Measurements from ENCODE around the gene CARMIL3. TPM values are rescaled to one million over a fixed set of nuclear protein-coding genes. Genes with fewer than 3 reads are reported as not detected.

CARMIL3 gene
- polyA plus RNA-seq, 1 donor from 2014 or later: 43.6 TPM

- Histone ChIP-seq H3K27me3 (ENCODE audit: insufficient read depth, low read depth, low read length) (no peaks in the 10 kb centered on the region), H3K9ac (ENCODE audit: low read length) (no peak overlapping the region), H2AFZ (ENCODE audit: low read depth, low read length) (no peak overlapping the region), H4K20me1 (ENCODE audit: insufficient read depth) (no peaks in the 10 kb centered on the region), H3K4me3 (ENCODE audit: low read length) (no peak overlapping the region), H3K36me3 (ENCODE audit: insufficient read depth, low read length) (no peaks in the 10 kb centered on the region), H3K79me2 (replicated peaks; ENCODE audit: insufficient read depth, low read length) (no peaks in the 10 kb centered on the region), H3K4me2 (ENCODE audit: low read length) (no peak overlapping the region), H3K27ac (ENCODE audit: low read length) (no peak overlapping the region), H3F3A (ENCODE audit: insufficient read depth, low read length, poor library complexity, severe bottlenecking) (no peaks in the 10 kb centered on the region), H3K9me3 (ENCODE audit: low read length) (no peaks in the 10 kb centered on the region), H3K9me2 (ENCODE audit: insufficient read depth, low read length) (no peaks in the 10 kb centered on the region)
- TF ChIP-seq POLR2AphosphoS5 (IDR thresholded peaks at IDR 0.05) (no peak), MXI1 (conservative IDR thresholded peaks at IDR 0.05; ENCODE audit: poor library complexity, severe bottlenecking) (no peak), SMC3 (conservative IDR thresholded peaks at IDR 0.05; ENCODE audit: poor library complexity) (no peak), EP300 (conservative IDR thresholded peaks at IDR 0.05; ENCODE audit: poor library complexity, severe bottlenecking) (no peak), REST (IDR thresholded peaks at IDR 0.05; ENCODE audit: borderline replicate concordance) (no peak), EZH2 (IDR thresholded peaks at IDR 0.05; ENCODE audit: borderline replicate concordance, insufficient read depth, low read length, poor library complexity, severe bottlenecking) (no peak), CTCF (IDR thresholded peaks at IDR 0.05; ENCODE audit: poor library complexity, severe bottlenecking) (no peak), RAD21 (conservative IDR thresholded peaks at IDR 0.05) (no peak), TAF1 (IDR thresholded peaks at IDR 0.05; ENCODE audit: low read depth) (no peak)
Measured at GRCh38 chr14:24067133-24068082, 15.6 kb downstream of the CARMIL3 start.

GRCh38 chr14:24068711-24069410 is 17.1 kb downstream of the CARMIL3 start:
- H3K9me2 ChIP-seq (ENCODE audit: insufficient read depth, low read length): no peaks in the 10 kb centered on the region
- H2AFZ ChIP-seq (ENCODE audit: low read depth, low read length): no peak overlapping the region
- H3K27ac ChIP-seq (ENCODE audit: low read length): no peak overlapping the region

More at GRCh38 chr14:24068711-24069410, 17.1 kb downstream of the CARMIL3 start:
- H3K79me2 ChIP-seq (replicated peaks; ENCODE audit: insufficient read depth, low read length): no peaks in the 10 kb centered on the region
- no peaks in the 10 kb centered on the region for H3F3A ChIP-seq (ENCODE audit: insufficient read depth, low read length, poor library complexity, severe bottlenecking)
- TF ChIP-seq SMC3 (conservative IDR thresholded peaks at IDR 0.05; ENCODE audit: poor library complexity) (no peak), CTCF (IDR thresholded peaks at IDR 0.05; ENCODE audit: poor library complexity, severe bottlenecking) (no peak), REST (IDR thresholded peaks at IDR 0.05; ENCODE audit: borderline replicate concordance) (no peak), POLR2AphosphoS5 (IDR thresholded peaks at IDR 0.05) (no peak), RAD21 (conservative IDR thresholded peaks at IDR 0.05) (no peak), EZH2 (IDR thresholded peaks at IDR 0.05; ENCODE audit: borderline replicate concordance, insufficient read depth, low read length, poor library complexity, severe bottlenecking) (no peak), EP300 (conservative IDR thresholded peaks at IDR 0.05; ENCODE audit: poor library complexity, severe bottlenecking) (no peak), MXI1 (conservative IDR thresholded peaks at IDR 0.05; ENCODE audit: poor library complexity, severe bottlenecking) (no peak), TAF1 (IDR thresholded peaks at IDR 0.05; ENCODE audit: low read depth) (no peak)
- H4K20me1 ChIP-seq (ENCODE audit: insufficient read depth): no peaks in the 10 kb centered on the region
- no peak overlapping the region for H3K4me2 ChIP-seq (ENCODE audit: low read length)
- no peaks in the 10 kb centered on the region for H3K36me3 ChIP-seq (ENCODE audit: insufficient read depth, low read length)
- no peaks in the 10 kb centered on the region for H3K27me3 ChIP-seq (ENCODE audit: insufficient read depth, low read depth, low read length)
- no peaks in the 10 kb centered on the region for H3K9me3 ChIP-seq (ENCODE audit: low read length)
- H3K4me3 ChIP-seq (ENCODE audit: low read length): no peak overlapping the region
- H3K9ac ChIP-seq (ENCODE audit: low read length): no peak overlapping the region

All from neural cell (in vitro differentiated cells).